Measurements from ENCODE around the gene NPHP4.

NPHP4 gene

GRCh38 chr1:5836776-5837440 is 155.3 kb downstream of the NPHP4 start:
- in situ Hi-C loops (cut with HindIII; ENCODE audit: low pct_ligation_motif_present, low sequenced_read_pairs) = no loop called here
- Histone ChIP-seq H3K27ac (no peak overlapping the region), H3K36me3 (replicated peaks) (no peaks in the 10 kb centered on the region), H3K4me3 (ENCODE audit: low read depth, low read length) (no peak overlapping the region), H3K27me3 (replicated peaks) (no peaks in the 10 kb centered on the region)
- no peak for DNase-seq
- TF ChIP-seq, protein P1, sequence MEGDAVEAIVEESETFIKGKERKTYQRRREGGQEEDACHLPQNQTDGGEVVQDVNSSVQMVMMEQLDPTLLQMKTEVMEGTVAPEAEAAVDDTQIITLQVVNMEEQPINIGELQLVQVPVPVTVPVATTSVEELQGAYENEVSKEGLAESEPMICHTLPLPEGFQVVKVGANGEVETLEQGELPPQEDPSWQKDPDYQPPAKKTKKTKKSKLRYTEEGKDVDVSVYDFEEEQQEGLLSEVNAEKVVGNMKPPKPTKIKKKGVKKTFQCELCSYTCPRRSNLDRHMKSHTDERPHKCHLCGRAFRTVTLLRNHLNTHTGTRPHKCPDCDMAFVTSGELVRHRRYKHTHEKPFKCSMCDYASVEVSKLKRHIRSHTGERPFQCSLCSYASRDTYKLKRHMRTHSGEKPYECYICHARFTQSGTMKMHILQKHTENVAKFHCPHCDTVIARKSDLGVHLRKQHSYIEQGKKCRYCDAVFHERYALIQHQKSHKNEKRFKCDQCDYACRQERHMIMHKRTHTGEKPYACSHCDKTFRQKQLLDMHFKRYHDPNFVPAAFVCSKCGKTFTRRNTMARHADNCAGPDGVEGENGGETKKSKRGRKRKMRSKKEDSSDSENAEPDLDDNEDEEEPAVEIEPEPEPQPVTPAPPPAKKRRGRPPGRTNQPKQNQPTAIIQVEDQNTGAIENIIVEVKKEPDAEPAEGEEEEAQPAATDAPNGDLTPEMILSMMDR (IDR thresholded peaks at IDR 0.05; ENCODE audit: low read depth, low read length, missing control alignments) = no peak

- H3K27me3 ChIP-seq (replicated peaks) = no peaks in the 10 kb centered on the region
- no peak for DNase-seq
Observed at GRCh38 chr1:5835179-5835562, 157.1 kb downstream of the NPHP4 start.

GRCh38 chr1:5834477-5835178 is 157.6 kb downstream of the NPHP4 start:
- H3K4me3 ChIP-seq (ENCODE audit: low read depth, low read length) = no peak overlapping the region
- TF ChIP-seq, protein P1 (IDR thresholded peaks at IDR 0.05; ENCODE audit: low read depth, low read length, missing control alignments) = no peak
- in situ Hi-C loops (cut with HindIII; ENCODE audit: low pct_ligation_motif_present, low sequenced_read_pairs) = no loop called here
- DNase-seq = no peak
- no peak overlapping the region for H3K27ac ChIP-seq
- no peaks in the 10 kb centered on the region for H3K36me3 ChIP-seq (replicated peaks)
- no peaks in the 10 kb centered on the region for H3K27me3 ChIP-seq (replicated peaks)

More at GRCh38 chr1:5835179-5835562, 157.1 kb downstream of the NPHP4 start:
- TF ChIP-seq, protein P1 (IDR thresholded peaks at IDR 0.05; ENCODE audit: low read depth, low read length, missing control alignments) = no peak
- H3K36me3 ChIP-seq (replicated peaks) = no peaks in the 10 kb centered on the region
- H3K27ac ChIP-seq = no peak overlapping the region
- in situ Hi-C loops (cut with HindIII; ENCODE audit: low pct_ligation_motif_present, low sequenced_read_pairs) = no loop called here
- H3K4me3 ChIP-seq (ENCODE audit: low read depth, low read length) = no peak overlapping the region

GRCh38 chr1:5833911-5834310 is 158.3 kb downstream of the NPHP4 start:
- Histone ChIP-seq H3K27ac (no peak overlapping the region), H3K4me3 (ENCODE audit: low read depth, low read length) (no peak overlapping the region), H3K27me3 (replicated peaks) (no peaks in the 10 kb centered on the region), H3K36me3 (replicated peaks) (no peaks in the 10 kb centered on the region)
- DNase-seq = no peak
- TF ChIP-seq, protein P1 (IDR thresholded peaks at IDR 0.05; ENCODE audit: low read depth, low read length, missing control alignments) = no peak
- in situ Hi-C loops (cut with HindIII; ENCODE audit: low pct_ligation_motif_present, low sequenced_read_pairs) = no loop called here

GRCh38 chr1:5832916-5833895 is 159.0 kb downstream of the NPHP4 start:
- Histone ChIP-seq H3K27me3 (replicated peaks) (no peaks in the 10 kb centered on the region), H3K27ac (no peak overlapping the region), H3K36me3 (replicated peaks) (no peaks in the 10 kb centered on the region), H3K4me3 (ENCODE audit: low read depth, low read length) (no peak overlapping the region)
- no peak for DNase-seq
- TF ChIP-seq, protein P1 (IDR thresholded peaks at IDR 0.05; ENCODE audit: low read depth, low read length, missing control alignments) = no peak
- in situ Hi-C loops (cut with HindIII; ENCODE audit: low pct_ligation_motif_present, low sequenced_read_pairs) = no loop called here

All from brain microvascular endothelial cell (primary cell).